ENCODE results near the gene ERC2.

Gene ERC2

DNA sequence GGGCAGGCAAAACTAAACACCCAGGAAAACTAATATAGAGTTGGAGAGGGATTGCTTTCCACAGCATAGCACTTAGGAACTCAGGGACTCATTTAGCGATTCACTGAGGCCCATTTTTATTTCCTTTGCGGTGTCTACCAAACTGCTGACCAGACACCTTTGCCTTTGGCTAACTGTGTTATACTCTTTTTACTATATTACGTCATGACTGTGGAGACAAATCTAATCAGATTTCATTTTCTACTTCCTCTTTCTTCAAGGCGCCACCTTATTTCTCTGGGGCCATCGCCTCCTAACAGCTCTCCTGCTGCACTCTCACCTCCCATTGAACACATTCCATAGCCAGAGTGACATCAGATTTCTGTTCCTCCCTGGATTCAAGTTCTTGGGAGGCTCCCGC lies 765.4 kb downstream of the ERC2 start:
- H3K4me3 ChIP-seq (ENCODE audit: low read depth, low read length), result no peak overlapping the region
- no peak for TF ChIP-seq CTCF (IDR thresholded peaks at IDR 0.05; ENCODE audit: low read depth, low read length, missing control alignments)
- in situ Hi-C loops (cut with HindIII; ENCODE audit: low sequenced_read_pairs), result no loop called here
- DNase-seq (ENCODE audit: low read depth), result no peak

DNA sequence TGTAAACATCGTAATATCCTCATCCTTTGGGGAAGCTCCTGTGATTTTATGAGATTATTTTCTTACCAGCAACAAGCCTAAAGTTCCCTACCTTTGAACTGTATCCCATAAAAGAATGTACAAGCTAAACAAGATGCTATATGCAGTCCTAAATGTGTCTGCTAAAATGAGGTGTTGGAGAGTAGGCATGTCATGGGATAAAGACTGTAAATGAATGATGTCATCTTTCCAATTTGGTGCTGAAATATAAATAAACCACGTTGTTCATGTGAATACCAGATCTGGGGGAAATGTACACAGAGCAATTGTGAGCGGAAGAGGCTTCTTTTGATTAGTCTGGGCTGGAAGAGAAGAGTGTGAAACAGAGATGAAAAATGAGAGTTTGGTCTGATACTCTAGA lies 766.3 kb downstream of the ERC2 start:
- in situ Hi-C loops (cut with HindIII; ENCODE audit: low sequenced_read_pairs), result no loop called here
- no peak overlapping the region for H3K4me3 ChIP-seq (ENCODE audit: low read depth, low read length)
- TF ChIP-seq CTCF (IDR thresholded peaks at IDR 0.05; ENCODE audit: low read depth, low read length, missing control alignments), result no peak
- DNase-seq (ENCODE audit: low read depth), result no peak

- in situ Hi-C loops (cut with HindIII; ENCODE audit: low sequenced_read_pairs), result no loop called here
- TF ChIP-seq CTCF (IDR thresholded peaks at IDR 0.05; ENCODE audit: low read depth, low read length, missing control alignments), result no peak
- DNase-seq (ENCODE audit: low read depth), result peak; percentile 57
- H3K4me3 ChIP-seq (ENCODE audit: low read depth, low read length), result no peak overlapping the region
Observed at GRCh38 chr3:55698831-55699230, 769.4 kb downstream of the ERC2 start.

- in situ Hi-C loops (cut with HindIII; ENCODE audit: low sequenced_read_pairs), result no loop called here
- H3K4me3 ChIP-seq (ENCODE audit: low read depth, low read length), result no peak overlapping the region
- DNase-seq (ENCODE audit: low read depth), result no peak
- TF ChIP-seq CTCF (IDR thresholded peaks at IDR 0.05; ENCODE audit: low read depth, low read length, missing control alignments), result no peak
Observed at GRCh38 chr3:55697177-55697865, 770.9 kb downstream of the ERC2 start.

DNA sequence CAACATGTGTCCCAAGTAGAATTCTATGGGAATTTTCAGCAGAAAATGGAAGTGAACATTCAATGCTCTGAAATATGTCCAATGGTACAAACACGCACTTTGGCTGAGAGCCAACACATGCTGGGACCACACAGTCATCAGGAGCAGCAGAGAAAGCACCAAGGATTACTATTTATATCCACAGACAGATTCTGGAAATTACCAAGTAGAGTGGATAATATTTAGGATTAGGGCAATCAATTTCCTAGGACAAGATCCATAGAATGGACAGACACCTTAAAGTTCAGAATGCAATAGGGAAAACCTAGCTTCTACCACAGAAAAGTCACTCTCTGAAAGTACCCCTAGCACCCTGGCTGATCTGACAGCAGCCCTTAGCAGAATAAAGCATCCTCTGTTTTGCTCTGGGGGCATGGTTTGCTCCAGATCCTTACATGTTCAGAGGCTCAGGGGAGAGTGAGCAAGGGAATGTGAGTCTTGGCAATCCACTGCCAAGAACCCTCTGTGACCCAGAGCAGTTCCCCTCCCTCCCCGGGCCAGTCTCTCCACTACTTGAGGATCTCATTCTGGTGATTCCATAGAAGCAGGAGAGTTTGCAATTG lies 775.2 kb downstream of the ERC2 start:
- in situ Hi-C loops (cut with HindIII; ENCODE audit: low sequenced_read_pairs), result no loop called here
- DNase-seq (ENCODE audit: low read depth), result peak; percentile 36
- H3K4me3 ChIP-seq (ENCODE audit: low read depth, low read length), result no peak overlapping the region
- no peak for TF ChIP-seq CTCF (IDR thresholded peaks at IDR 0.05; ENCODE audit: low read depth, low read length, missing control alignments)

GRCh38 chr3:55692295-55692956 lies 775.8 kb downstream of the ERC2 start:
- H3K4me3 ChIP-seq (ENCODE audit: low read depth, low read length), result no peak overlapping the region
- in situ Hi-C loops (cut with HindIII; ENCODE audit: low sequenced_read_pairs), result no loop called here

More at GRCh38 chr3:55692295-55692956, 775.8 kb downstream of the ERC2 start:
- no peak for TF ChIP-seq CTCF (IDR thresholded peaks at IDR 0.05; ENCODE audit: low read depth, low read length, missing control alignments)
- DNase-seq (ENCODE audit: low read depth), result no peak

Data from astrocyte of the cerebellum (primary cell).